GM12875 (cell line): ENCODE data around the gene ABCA13.
"Not testable (repeated sequence)": the region's sequence is repeated elsewhere in the genome, so short reads cannot be mapped to it uniquely, and the experiment has no call there.

ENCODE experiments used
- H3K4me3 ChIP-seq: one replicate; pipeline ENCODE4 v1.5.1; 2011; ENCODE audit warnings: low read depth, low read length, control low read depth
- TF ChIP-seq, protein P1 (sequence below): IDR thresholded peaks from 2 replicates; pipeline ENCODE4 v1.5.1; 2011; ENCODE audit warnings: low read depth, mild to moderate bottlenecking, control low read depth, inconsistent platforms, low read length, moderate library complexity, borderline replicate concordance; ENCODE audit not compliant: insufficient read depth

ABCA13 gene

DNA sequence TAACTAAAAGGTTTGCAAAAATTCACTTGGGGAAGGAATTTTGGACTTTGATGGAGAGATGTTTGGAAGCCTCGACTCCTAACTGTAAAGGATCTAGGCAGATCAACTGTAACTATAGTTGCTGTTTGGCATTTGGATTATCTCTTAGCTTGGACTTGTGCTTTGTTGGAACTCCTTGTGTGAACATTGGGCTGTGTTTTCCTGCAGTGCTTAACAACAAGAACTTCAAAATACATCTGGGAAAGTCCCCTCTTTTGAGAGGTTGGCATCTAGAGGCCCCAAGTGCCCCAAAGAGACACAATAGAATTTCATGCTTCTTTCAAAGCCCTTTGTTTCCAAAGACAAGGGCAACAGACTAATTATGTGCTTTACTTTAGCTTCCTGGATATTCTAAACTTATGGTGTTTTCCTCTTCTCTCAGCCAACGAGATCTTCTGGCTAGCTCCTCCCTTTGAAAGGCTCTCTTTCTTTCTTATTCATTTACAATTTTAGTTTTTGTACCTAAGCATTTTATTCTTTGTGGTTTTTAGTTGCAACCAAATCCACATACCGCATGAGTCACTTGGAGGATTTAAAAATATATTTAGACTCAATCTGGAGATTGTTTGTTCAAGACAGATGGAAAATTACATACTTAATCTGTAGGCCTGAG, 11.6 kb downstream of the ABCA13 start:
- TF ChIP-seq, protein P1, sequence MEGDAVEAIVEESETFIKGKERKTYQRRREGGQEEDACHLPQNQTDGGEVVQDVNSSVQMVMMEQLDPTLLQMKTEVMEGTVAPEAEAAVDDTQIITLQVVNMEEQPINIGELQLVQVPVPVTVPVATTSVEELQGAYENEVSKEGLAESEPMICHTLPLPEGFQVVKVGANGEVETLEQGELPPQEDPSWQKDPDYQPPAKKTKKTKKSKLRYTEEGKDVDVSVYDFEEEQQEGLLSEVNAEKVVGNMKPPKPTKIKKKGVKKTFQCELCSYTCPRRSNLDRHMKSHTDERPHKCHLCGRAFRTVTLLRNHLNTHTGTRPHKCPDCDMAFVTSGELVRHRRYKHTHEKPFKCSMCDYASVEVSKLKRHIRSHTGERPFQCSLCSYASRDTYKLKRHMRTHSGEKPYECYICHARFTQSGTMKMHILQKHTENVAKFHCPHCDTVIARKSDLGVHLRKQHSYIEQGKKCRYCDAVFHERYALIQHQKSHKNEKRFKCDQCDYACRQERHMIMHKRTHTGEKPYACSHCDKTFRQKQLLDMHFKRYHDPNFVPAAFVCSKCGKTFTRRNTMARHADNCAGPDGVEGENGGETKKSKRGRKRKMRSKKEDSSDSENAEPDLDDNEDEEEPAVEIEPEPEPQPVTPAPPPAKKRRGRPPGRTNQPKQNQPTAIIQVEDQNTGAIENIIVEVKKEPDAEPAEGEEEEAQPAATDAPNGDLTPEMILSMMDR, result no peak

DNA sequence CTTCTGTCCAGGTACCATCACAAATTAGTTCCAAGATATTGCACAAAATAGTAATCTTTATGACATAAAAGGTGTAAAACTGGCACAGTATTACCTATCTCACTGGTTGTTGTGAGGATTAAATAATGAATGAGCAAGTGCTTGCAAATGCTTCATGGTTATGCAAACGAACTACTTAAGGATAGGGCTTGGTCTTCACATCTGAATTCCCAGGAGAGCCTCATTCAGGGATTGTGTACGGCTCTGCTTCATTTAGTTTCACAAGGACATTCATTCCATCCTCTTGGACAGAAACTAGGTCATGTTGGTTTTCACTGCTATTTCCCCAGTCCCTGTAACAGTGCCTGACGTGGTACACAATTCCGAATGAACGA, 12.1 kb downstream of the ABCA13 start:
- no peak overlapping the region for H3K4me3 ChIP-seq
- TF ChIP-seq, protein P1, result no peak

More for the DNA sequence above, 11.6 kb downstream of the ABCA13 start:
- H3K4me3 ChIP-seq, result no peak overlapping the region

DNA sequence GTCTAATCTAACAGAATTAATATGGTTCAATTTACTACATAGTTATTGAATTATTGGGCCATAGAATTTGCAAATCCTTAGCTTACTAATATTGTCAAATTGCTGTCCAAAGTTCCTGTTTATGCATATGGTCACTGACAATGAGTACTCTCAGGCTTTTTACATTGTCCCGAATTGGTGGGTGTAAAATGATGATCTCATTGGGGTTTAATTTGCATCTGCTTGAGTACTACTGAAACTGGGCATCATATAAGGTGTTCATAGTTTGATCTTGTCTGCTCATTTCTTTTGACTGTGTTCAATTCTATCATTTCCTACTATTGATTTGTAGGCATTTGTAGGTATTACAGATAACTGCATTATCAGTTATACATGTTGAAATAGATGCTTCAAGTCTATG, 12.7 kb downstream of the ABCA13 start:
- TF ChIP-seq, protein P1, result no peak
- no peak overlapping the region for H3K4me3 ChIP-seq

DNA sequence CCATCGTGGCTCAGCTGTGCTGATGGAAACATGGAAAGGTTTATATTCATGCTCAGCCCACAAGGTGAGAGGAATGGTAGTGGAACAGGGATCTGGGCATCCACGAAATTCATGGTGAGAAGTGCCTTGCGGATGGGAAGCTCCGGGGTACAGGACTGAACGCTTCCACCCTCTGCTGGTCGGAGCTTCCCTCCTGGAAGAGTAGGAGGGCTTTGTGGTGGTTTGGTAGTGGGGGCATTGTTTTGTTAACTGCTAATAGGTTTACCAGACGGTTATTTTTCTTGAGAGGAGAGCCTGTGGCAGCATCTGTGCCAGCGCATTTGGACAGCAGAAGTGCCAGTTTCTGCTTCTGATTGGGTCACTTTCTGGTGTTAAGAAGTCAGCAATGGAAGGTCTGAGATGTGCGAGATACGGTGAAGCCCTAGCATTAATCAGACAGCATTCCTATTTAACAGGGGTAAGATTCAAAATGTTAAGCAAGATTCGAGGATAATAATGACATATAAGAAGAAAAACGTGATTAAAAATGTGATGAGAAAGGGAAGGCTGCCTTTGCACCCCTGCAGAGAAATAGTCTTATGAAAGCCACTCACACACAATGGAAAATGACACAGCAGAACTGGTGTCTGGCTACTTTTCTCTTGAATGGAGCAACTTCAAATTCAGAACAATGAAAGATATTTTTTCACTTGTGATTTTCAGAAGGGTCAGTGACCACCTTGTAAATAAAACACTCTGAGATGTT, 17.7 kb downstream of the ABCA13 start:
- TF ChIP-seq, protein P1, result no peak

DNA sequence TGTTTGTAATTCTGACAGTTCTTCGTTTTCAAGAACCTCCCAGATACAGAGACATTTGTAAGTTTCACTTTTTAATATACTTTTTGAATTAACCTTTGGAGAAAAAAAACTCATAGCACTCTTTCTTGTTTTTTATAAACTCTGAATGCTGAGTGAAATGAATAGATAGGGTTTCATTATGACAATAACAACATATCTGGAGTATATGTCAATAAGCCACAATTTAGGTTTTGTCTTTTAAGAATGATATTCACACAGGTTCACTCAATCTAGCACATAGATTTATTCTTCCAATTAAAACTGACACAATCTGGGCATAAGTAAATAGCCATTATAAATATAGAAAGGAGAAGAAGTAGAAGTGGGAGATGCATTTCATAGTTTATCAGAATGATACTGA, 21.7 kb downstream of the ABCA13 start:
- TF ChIP-seq, protein P1, result no peak

More for the DNA sequence above, 17.7 kb downstream of the ABCA13 start:
- no peak overlapping the region for H3K4me3 ChIP-seq

DNA sequence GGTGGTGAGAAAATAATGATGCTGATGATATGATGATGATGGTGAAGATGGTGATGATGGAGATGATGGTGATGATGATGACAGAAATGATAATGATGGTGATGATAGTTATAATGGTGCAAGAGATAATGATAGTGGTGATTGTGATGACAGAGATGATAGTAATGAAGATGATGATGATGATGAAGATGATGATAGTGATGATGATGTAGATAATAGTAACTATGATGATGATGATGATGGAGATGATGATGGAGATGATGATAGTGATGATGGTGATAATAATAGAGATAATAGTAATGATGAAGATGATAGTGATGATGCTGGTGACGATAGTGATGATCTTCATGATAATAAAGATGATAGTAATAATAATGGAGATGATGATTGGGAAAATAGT, 22.2 kb downstream of the ABCA13 start:
- no peak overlapping the region for H3K4me3 ChIP-seq
- TF ChIP-seq, protein P1, result no peak

More for the DNA sequence above, 21.7 kb downstream of the ABCA13 start:
- H3K4me3 ChIP-seq, result no peak overlapping the region

DNA sequence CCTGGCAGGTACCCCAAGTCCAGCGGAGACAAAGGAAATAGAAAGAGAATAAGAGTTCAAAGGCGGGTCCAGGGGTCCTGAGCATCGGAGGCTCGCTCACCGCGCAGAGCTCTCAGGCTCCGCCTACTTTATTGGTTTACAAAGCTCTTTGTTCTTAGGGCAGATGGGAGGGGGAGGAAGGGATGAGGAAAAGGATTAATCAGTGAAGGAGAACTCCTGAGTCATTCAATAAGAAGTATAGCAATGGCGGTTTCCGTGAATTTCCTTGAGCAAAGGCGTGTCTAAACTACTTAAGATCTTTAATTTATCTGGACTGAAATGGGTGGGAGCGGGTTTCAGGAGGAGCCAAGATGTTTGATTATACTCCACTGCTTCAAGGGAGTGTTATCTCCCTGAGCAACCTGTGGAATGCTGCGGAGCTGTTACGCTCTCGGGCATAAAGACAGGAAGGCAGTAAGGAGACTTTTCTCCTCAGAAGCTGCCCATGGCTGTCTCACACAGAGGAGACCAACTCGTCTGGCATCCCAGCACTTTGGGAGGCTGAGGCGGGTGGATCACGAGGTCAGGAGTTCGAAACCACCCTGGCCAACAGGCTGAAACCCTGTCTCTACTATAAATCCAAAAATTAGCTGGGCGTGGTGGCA, 29.8 kb downstream of the ABCA13 start:
- H3K4me3 ChIP-seq, result not testable (repeated sequence)

DNA sequence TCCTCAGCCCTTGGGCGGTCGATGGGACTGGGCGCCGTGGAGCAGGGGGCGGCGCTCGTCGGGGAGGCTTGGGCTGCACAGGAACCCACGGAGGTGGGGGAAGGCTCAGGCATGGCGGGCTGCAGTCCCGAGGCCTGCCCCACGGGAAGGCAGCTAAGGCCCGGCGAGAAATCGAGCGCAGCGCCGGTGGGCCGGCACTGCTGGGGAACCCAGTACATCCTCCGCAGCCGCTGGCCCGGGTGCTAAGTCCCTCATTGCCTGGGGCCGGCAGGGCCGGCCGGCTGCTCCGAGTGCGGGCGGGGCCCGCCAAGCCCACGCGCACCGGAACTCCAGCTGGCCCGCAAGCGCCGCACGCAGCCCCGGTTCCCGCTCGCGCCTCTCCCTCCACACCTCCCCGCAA, 31.7 kb downstream of the ABCA13 start:
- H3K4me3 ChIP-seq, result not testable (repeated sequence)
